Activated naive CD4-positive, alpha-beta T cell treated with anti-CD3 and anti-CD28 coated beads, Interleukin-2, amount 50 U/mL, for 24 hours (primary cell): ENCODE results near the gene NPPA.

ENCODE experiments used
- H3K27ac Mint-ChIP-seq: one replicate; pipeline ENCODE4 v1.8.0; 2021; ENCODE audit warnings: mild to moderate bottlenecking, mixed read lengths
- H3K27me3 Mint-ChIP-seq: one replicate; pipeline ENCODE4 v1.8.0; 2021; ENCODE audit warnings: mixed read lengths
- H3K36me3 Mint-ChIP-seq: one replicate; pipeline ENCODE4 v1.8.0; 2021; ENCODE audit warnings: mixed read lengths
- H3K4me1 Mint-ChIP-seq: one replicate; pipeline ENCODE4 v1.8.0; 2021; ENCODE audit warnings: mixed read lengths
- H3K4me3 Mint-ChIP-seq: one replicate; pipeline ENCODE4 v1.8.0; 2021; ENCODE audit warnings: mild to moderate bottlenecking, mixed read lengths
- H3K9me3 Mint-ChIP-seq: one replicate; pipeline ENCODE4 v1.8.0; 2021; ENCODE audit warnings: mixed read lengths

Gene NPPA

DNA sequence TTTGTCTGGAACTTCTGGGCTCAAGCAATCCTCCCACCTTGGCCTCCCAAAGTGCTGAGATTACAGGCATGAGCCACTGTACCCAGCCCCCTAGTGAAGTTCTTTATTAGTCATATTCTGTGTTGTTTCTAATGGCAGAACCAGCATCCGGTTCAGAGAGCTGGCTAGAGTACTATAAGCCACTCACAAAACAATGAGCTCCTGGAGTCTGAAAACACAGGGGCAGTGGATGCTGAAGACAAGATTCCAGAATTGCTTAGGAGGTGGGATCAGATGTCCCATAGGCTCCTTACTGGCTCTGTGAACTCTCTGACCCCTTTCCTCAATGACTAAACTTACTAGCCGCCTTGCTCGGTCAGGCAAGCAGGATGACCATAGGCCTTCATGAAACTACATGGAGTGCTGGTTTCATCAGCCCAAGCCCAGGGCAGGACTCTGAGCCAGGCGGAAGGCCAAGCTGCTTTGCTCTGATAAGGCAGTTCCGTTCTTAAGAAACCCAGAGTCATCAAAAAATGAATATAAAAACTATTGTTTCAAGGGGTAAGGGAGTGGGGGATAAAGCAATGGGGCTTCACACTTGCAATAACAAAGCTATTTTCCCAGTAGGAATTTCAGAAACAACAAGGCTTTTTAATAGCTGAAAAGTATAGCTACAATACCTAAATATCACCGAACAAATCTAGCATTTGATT is 49.9 kb downstream of the NPPA start:
- Mint-ChIP-seq H3K27me3 (no peaks in the 10 kb centered on the region), H3K4me1 (peaks cover 13% of the 10 kb centered on the region), H3K27ac (no peak overlapping the region), H3K9me3 (no peaks in the 10 kb centered on the region), H3K36me3 (peaks cover 7% of the 10 kb centered on the region), H3K4me3 (no peak overlapping the region)

DNA sequence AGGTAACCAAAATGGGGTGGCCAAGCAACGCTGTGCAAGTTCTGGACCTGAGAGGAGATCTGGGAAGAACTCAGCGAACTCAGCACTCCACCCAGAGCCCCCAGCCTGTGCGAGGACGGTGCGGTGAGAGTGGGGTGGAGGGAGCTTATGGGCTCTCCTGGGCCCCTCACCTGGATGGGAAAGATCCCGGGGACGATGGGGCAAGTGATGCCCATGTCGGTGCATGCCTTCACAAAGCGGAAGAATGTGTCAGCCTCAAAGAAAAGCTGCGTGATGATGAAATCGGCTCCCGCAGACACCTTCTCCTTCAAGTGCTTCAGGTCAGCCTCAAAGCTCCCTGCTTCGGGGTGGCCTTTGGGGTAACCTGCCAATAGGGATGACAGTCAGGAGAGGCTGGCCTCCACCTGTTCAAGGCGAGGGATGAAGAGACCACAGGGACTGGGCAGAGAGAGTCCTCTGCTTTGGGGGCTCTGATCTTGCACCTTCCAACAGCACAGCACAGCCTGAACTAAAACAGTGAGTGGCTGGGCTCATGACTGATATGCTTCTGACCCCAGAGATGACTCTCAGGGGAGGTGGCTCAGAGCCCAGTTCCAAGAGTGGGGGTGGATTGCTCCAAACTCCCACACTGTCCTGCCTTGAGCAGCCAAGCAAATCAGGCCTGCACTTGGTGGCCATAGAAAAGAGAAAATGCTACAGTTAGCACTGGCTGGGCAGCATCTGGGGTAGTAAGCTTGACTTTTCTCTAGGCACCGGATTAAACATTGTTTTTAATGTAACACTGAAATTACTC is 51.4 kb downstream of the NPPA start:
- H3K36me3 Mint-ChIP-seq: peaks cover 12% of the 10 kb centered on the region
- H3K27ac Mint-ChIP-seq: no peak overlapping the region
- no peaks in the 10 kb centered on the region for H3K27me3 Mint-ChIP-seq
- H3K4me1 Mint-ChIP-seq: no peaks in the 10 kb centered on the region
- H3K9me3 Mint-ChIP-seq: no peaks in the 10 kb centered on the region
- H3K4me3 Mint-ChIP-seq: no peak overlapping the region
